ENCODE results near the gene RIOX2.

The RIOX2 gene

DNA sequence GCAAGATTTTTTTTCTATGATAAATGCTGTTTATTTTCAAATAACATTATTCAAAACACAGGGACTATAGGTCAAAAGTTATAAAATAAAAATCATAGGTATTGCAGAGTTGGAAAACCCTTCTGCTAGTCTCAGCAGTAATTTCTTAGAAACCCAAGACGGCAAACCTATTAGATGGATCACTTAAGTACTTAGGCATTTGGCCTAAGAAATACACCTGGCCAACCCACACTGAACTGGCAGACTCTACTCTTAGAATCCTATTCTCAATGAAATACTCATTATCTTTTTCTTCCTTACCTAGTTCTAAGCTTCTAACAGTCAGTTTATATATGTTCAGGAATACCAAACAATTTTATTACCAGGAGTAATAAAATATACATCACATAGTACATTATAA is 30.5 kb upstream of the RIOX2 start:
- Histone ChIP-seq H3K14ac (ENCODE audit: low read length) (no peak overlapping the region), H2BK15ac (ENCODE audit: low read length) (no peak overlapping the region), H3K9me3 (replicated peaks in 1 of 2; ENCODE audit: control insufficient read depth in 2 of 2, insufficient read depth in 1 of 2, low read depth in 1 of 2, low read length in 2 of 2) (no peaks in the 10 kb centered on the region), H3K27me3 (ENCODE audit: control insufficient read depth in 3 of 3, insufficient read depth in 3 of 3, low read depth in 1 of 3, low read length in 3 of 3) (no peaks in the 10 kb centered on the region), H3K4me3 (ENCODE audit: low read length in 2 of 2) (no peak overlapping the region), H2AFZ (ENCODE audit: low read length) (no peak overlapping the region), H3K18ac (ENCODE audit: low read length) (no peak overlapping the region), H2BK5ac (ENCODE audit: low read length) (no peak overlapping the region), H3K4me1 (ENCODE audit: control insufficient read depth in 2 of 2, insufficient read depth in 1 of 2, low read depth in 1 of 2, low read length in 2 of 2) (no peaks in the 10 kb centered on the region), H3K9ac (ENCODE audit: low read depth, low read length, poor library complexity) (no peak overlapping the region), H2BK12ac (ENCODE audit: low read length) (no peak overlapping the region), H2AK5ac (ENCODE audit: low read depth, low read length) (no peak overlapping the region), H3K4ac (ENCODE audit: low read length) (no peak overlapping the region), H4K91ac (ENCODE audit: low read depth, low read length, poor library complexity) (no peak overlapping the region), H3K23ac (ENCODE audit: low read depth, low read length, poor library complexity) (no peak overlapping the region), H3K36me3 (replicated peaks in 1 of 2; ENCODE audit: control insufficient read depth in 2 of 2, insufficient read depth in 2 of 2, low read length in 2 of 2) (no peaks in the 10 kb centered on the region), H3K27ac (replicated peaks; ENCODE audit: low read length) (no peak overlapping the region), H2BK120ac (ENCODE audit: low read depth, low read length) (no peak overlapping the region), H3K4me2 (ENCODE audit: insufficient read depth, low read length, poor library complexity, severe bottlenecking) (no peak overlapping the region), H4K8ac (ENCODE audit: low read depth, low read length) (no peak overlapping the region), H3K79me1 (ENCODE audit: low read depth, low read length) (no peaks in the 10 kb centered on the region)
- no CpG with 5 or more reads among the region's 1 CpG for WGBS, 2 donors (ENCODE audit: extremely low coverage in 2 of 2, insufficient read length in 2 of 2, insufficient replicate concordance in 1 of 2)
- no peak for DNase-seq (ENCODE audit: low spot score)

DNA sequence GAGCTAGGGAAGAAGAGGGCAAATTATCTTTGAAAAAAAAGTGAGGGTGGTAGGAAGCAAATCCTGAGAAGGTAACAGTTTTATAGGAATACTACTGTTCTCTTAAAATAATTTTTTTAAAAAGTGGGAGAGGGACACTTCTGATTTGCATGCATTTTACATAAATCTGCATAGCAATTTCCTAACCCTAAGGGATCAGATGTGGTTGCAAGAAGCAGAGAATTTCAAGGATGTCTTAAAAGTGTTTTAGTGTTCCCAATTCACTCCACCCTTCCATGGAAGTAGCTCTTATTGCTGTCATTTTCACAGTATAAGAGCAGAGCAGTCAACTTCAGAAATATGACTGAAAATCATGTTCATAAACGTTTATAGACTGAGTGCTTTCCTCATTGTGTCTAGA is 27.8 kb upstream of the RIOX2 start:
- no peak overlapping the region for H3K23ac ChIP-seq (ENCODE audit: low read depth, low read length, poor library complexity)
- DNase-seq (ENCODE audit: low spot score), result no peak
- H3K14ac ChIP-seq (ENCODE audit: low read length), result no peak overlapping the region
- no peak overlapping the region for H2AFZ ChIP-seq (ENCODE audit: low read length)
- H3K36me3 ChIP-seq (replicated peaks in 1 of 2; ENCODE audit: control insufficient read depth in 2 of 2, insufficient read depth in 2 of 2, low read length in 2 of 2), result no peaks in the 10 kb centered on the region
- no peak overlapping the region for H2BK12ac ChIP-seq (ENCODE audit: low read length)
- H3K9me3 ChIP-seq (replicated peaks in 1 of 2; ENCODE audit: control insufficient read depth in 2 of 2, insufficient read depth in 1 of 2, low read depth in 1 of 2, low read length in 2 of 2), result no peaks in the 10 kb centered on the region
- no peak overlapping the region for H3K9ac ChIP-seq (ENCODE audit: low read depth, low read length, poor library complexity)
- H3K4ac ChIP-seq (ENCODE audit: low read length), result no peak overlapping the region
- H2BK15ac ChIP-seq (ENCODE audit: low read length), result no peak overlapping the region
- H3K4me3 ChIP-seq (ENCODE audit: low read length in 2 of 2), result no peak overlapping the region
- no peaks in the 10 kb centered on the region for H3K79me1 ChIP-seq (ENCODE audit: low read depth, low read length)
- H4K91ac ChIP-seq (ENCODE audit: low read depth, low read length, poor library complexity), result no peak overlapping the region
- H2BK120ac ChIP-seq (ENCODE audit: low read depth, low read length), result no peak overlapping the region
- no peak overlapping the region for H2BK5ac ChIP-seq (ENCODE audit: low read length)
- no peak overlapping the region for H4K8ac ChIP-seq (ENCODE audit: low read depth, low read length)
- no peaks in the 10 kb centered on the region for H3K27me3 ChIP-seq (ENCODE audit: control insufficient read depth in 3 of 3, insufficient read depth in 3 of 3, low read depth in 1 of 3, low read length in 3 of 3)
- no peak overlapping the region for H2AK5ac ChIP-seq (ENCODE audit: low read depth, low read length)
- no peaks in the 10 kb centered on the region for H3K4me1 ChIP-seq (ENCODE audit: control insufficient read depth in 2 of 2, insufficient read depth in 1 of 2, low read depth in 1 of 2, low read length in 2 of 2)
- no CpG with 5 or more reads among the region's 1 CpG for WGBS, 2 donors (ENCODE audit: extremely low coverage in 2 of 2, insufficient read length in 2 of 2, insufficient replicate concordance in 1 of 2)
- H3K27ac ChIP-seq (replicated peaks; ENCODE audit: low read length), result no peak overlapping the region
- H3K18ac ChIP-seq (ENCODE audit: low read length), result no peak overlapping the region
- H3K4me2 ChIP-seq (ENCODE audit: insufficient read depth, low read length, poor library complexity, severe bottlenecking), result no peak overlapping the region

DNA sequence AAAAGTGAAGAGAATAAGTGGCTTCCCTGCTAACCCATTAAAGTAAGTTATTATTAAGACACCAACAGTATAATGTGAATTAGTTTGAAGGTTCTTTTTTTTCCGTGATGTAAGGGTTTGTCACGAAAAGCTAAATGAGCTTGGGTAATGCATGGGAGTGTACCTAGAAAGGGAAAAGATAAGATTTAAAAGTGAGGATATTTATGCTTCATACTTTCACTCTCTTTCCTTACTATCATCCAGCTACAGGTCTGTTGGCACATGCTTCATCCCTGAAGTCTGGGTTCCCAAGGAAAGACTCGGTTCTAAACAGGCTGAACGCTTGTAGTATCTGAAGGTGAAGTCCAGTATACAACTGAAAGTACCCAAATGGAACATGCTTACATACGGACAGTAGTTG is 26.9 kb upstream of the RIOX2 start:
- no peak overlapping the region for H3K27ac ChIP-seq (replicated peaks; ENCODE audit: low read length)
- no peak overlapping the region for H3K4me3 ChIP-seq (ENCODE audit: low read length in 2 of 2)
- H3K79me1 ChIP-seq (ENCODE audit: low read depth, low read length), result no peaks in the 10 kb centered on the region
- no peaks in the 10 kb centered on the region for H3K9me3 ChIP-seq (replicated peaks in 1 of 2; ENCODE audit: control insufficient read depth in 2 of 2, insufficient read depth in 1 of 2, low read depth in 1 of 2, low read length in 2 of 2)
- H3K14ac ChIP-seq (ENCODE audit: low read length), result no peak overlapping the region
- no peaks in the 10 kb centered on the region for H3K36me3 ChIP-seq (replicated peaks in 1 of 2; ENCODE audit: control insufficient read depth in 2 of 2, insufficient read depth in 2 of 2, low read length in 2 of 2)
- H3K4me2 ChIP-seq (ENCODE audit: insufficient read depth, low read length, poor library complexity, severe bottlenecking), result no peak overlapping the region
- H4K91ac ChIP-seq (ENCODE audit: low read depth, low read length, poor library complexity), result no peak overlapping the region
- H3K4ac ChIP-seq (ENCODE audit: low read length), result no peak overlapping the region
- H2BK5ac ChIP-seq (ENCODE audit: low read length), result no peak overlapping the region
- WGBS, 2 donors (ENCODE audit: extremely low coverage in 2 of 2, insufficient read length in 2 of 2, insufficient replicate concordance in 1 of 2), result no CpG with 5 or more reads among the region's 5 CpGs
- no peaks in the 10 kb centered on the region for H3K4me1 ChIP-seq (ENCODE audit: control insufficient read depth in 2 of 2, insufficient read depth in 1 of 2, low read depth in 1 of 2, low read length in 2 of 2)
- no peak for DNase-seq (ENCODE audit: low spot score)
- H3K23ac ChIP-seq (ENCODE audit: low read depth, low read length, poor library complexity), result no peak overlapping the region
- no peak overlapping the region for H2AFZ ChIP-seq (ENCODE audit: low read length)
- no peak overlapping the region for H3K18ac ChIP-seq (ENCODE audit: low read length)
- no peak overlapping the region for H2BK15ac ChIP-seq (ENCODE audit: low read length)
- H4K8ac ChIP-seq (ENCODE audit: low read depth, low read length), result no peak overlapping the region
- no peak overlapping the region for H2AK5ac ChIP-seq (ENCODE audit: low read depth, low read length)
- no peak overlapping the region for H2BK120ac ChIP-seq (ENCODE audit: low read depth, low read length)
- H2BK12ac ChIP-seq (ENCODE audit: low read length), result no peak overlapping the region
- H3K9ac ChIP-seq (ENCODE audit: low read depth, low read length, poor library complexity), result no peak overlapping the region
- H3K27me3 ChIP-seq (ENCODE audit: control insufficient read depth in 3 of 3, insufficient read depth in 3 of 3, low read depth in 1 of 3, low read length in 3 of 3), result no peaks in the 10 kb centered on the region

DNA sequence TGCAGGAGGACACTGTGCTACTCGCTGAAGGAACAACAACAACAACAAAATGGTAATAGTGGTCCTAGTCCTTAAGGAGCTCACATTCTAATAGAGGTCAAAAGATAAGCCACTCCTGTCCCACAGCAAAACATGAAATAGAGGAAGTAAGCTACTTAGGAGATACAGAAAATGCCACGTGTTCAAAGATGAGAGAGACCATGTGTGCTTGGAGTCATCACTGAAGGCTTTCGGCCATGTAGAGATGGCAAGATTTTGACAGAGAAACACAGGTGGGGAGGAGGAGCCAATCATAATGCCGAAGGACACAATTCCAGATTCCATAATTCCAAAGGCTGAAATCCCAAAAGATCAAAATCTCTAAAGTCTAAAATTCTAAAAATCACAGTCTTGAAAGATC is 24.8 kb upstream of the RIOX2 start:
- Histone ChIP-seq H2AFZ (ENCODE audit: low read length) (no peak overlapping the region), H3K9me3 (replicated peaks in 1 of 2; ENCODE audit: control insufficient read depth in 2 of 2, insufficient read depth in 1 of 2, low read depth in 1 of 2, low read length in 2 of 2) (no peaks in the 10 kb centered on the region), H3K27me3 (ENCODE audit: control insufficient read depth in 3 of 3, insufficient read depth in 3 of 3, low read depth in 1 of 3, low read length in 3 of 3) (no peaks in the 10 kb centered on the region), H4K8ac (ENCODE audit: low read depth, low read length) (no peak overlapping the region), H2BK15ac (ENCODE audit: low read length) (no peak overlapping the region), H3K14ac (ENCODE audit: low read length) (no peak overlapping the region), H2BK5ac (ENCODE audit: low read length) (no peak overlapping the region), H3K27ac (replicated peaks; ENCODE audit: low read length) (no peak overlapping the region), H2BK12ac (ENCODE audit: low read length) (no peak overlapping the region), H3K9ac (ENCODE audit: low read depth, low read length, poor library complexity) (no peak overlapping the region), H3K36me3 (replicated peaks in 1 of 2; ENCODE audit: control insufficient read depth in 2 of 2, insufficient read depth in 2 of 2, low read length in 2 of 2) (no peaks in the 10 kb centered on the region), H3K79me1 (ENCODE audit: low read depth, low read length) (no peaks in the 10 kb centered on the region), H2BK120ac (ENCODE audit: low read depth, low read length) (no peak overlapping the region), H2AK5ac (ENCODE audit: low read depth, low read length) (no peak overlapping the region), H3K23ac (ENCODE audit: low read depth, low read length, poor library complexity) (no peak overlapping the region), H3K4ac (ENCODE audit: low read length) (no peak overlapping the region), H3K4me2 (ENCODE audit: insufficient read depth, low read length, poor library complexity, severe bottlenecking) (no peak overlapping the region), H3K18ac (ENCODE audit: low read length) (no peak overlapping the region), H3K4me1 (ENCODE audit: control insufficient read depth in 2 of 2, insufficient read depth in 1 of 2, low read depth in 1 of 2, low read length in 2 of 2) (peaks cover 0 to 2% of the 10 kb centered on the region in 2 donors), H4K91ac (ENCODE audit: low read depth, low read length, poor library complexity) (no peak overlapping the region), H3K4me3 (ENCODE audit: low read length in 2 of 2) (no peak overlapping the region)
- DNase-seq (ENCODE audit: low spot score), result no peak
- WGBS, 2 donors (ENCODE audit: extremely low coverage in 2 of 2, insufficient read length in 2 of 2, insufficient replicate concordance in 1 of 2), result no CpG with 5 or more reads among the region's 4 CpGs
